GM08714 (cell line): Measurements from ENCODE around the gene TRAPPC8.
"Not testable (repeated sequence)": the region's sequence is repeated elsewhere in the genome, so short reads cannot be mapped to it uniquely, and the experiment has no call there.

Source experiments
- H3K4me3 ChIP-seq: fragments of 200-500 bp; sonication (Bioruptor generic); 2 replicates; pipeline ENCODE4 v1.5.1; 2014; ENCODE audit warnings: mild to moderate bottlenecking, low read length, inconsistent platforms
- ZNF274 ChIP-seq: IDR thresholded peaks from 2 replicates; pipeline ENCODE4 v1.6.1; 2012; ENCODE audit warnings: mild to moderate bottlenecking, low read depth, low read length

The TRAPPC8 gene

GRCh38 chr18:31952223-31952622 is 9.3 kb upstream of the TRAPPC8 start:
- no peak for TF ChIP-seq ZNF274
- H3K4me3 ChIP-seq, result no peak overlapping the region

GRCh38 chr18:31950583-31950982 is 7.7 kb upstream of the TRAPPC8 start:
- no peak for TF ChIP-seq ZNF274
- no peak overlapping the region for H3K4me3 ChIP-seq

- not testable (repeated sequence) for H3K4me3 ChIP-seq
Measured at GRCh38 chr18:31948349-31948748, 5.4 kb upstream of the TRAPPC8 start.

- TF ChIP-seq ZNF274, result no peak
- no peak overlapping the region for H3K4me3 ChIP-seq
Measured at GRCh38 chr18:31946305-31947046, 3.5 kb upstream of the TRAPPC8 start.

GRCh38 chr18:31943878-31944816 is 1.2 kb upstream of the TRAPPC8 start:
- peak overlapping the region; percentile 93 for H3K4me3 ChIP-seq
- no peak for TF ChIP-seq ZNF274

GRCh38 chr18:31942291-31942998 is 483 bp downstream of the TRAPPC8 start:
- TF ChIP-seq ZNF274, result no peak
- peak overlapping the region; percentile 70 for H3K4me3 ChIP-seq

- TF ChIP-seq ZNF274, result no peak
- peak overlapping the region; percentile 70 for H3K4me3 ChIP-seq
Measured at GRCh38 chr18:31941010-31941809, 1.7 kb downstream of the TRAPPC8 start.

GRCh38 chr18:31934773-31935172 is 8.2 kb downstream of the TRAPPC8 start:
- H3K4me3 ChIP-seq, result not testable (repeated sequence)

- no peak for TF ChIP-seq ZNF274
- no peak overlapping the region for H3K4me3 ChIP-seq
Measured at GRCh38 chr18:31931886-31932240, 11.1 kb downstream of the TRAPPC8 start.

- H3K4me3 ChIP-seq, result no peak overlapping the region
- TF ChIP-seq ZNF274, result no peak
Measured at GRCh38 chr18:31931163-31931885, 11.6 kb downstream of the TRAPPC8 start.

- H3K4me3 ChIP-seq, result no peak overlapping the region
- no peak for TF ChIP-seq ZNF274
Measured at GRCh38 chr18:31929273-31929672, 13.7 kb downstream of the TRAPPC8 start.

- H3K4me3 ChIP-seq, result not testable (repeated sequence)
Measured at GRCh38 chr18:31926988-31927387, 15.9 kb downstream of the TRAPPC8 start.

GRCh38 chr18:31920277-31920676 is 22.7 kb downstream of the TRAPPC8 start:
- no peak for TF ChIP-seq ZNF274
- H3K4me3 ChIP-seq, result no peak overlapping the region

GRCh38 chr18:31919366-31919765 is 23.6 kb downstream of the TRAPPC8 start:
- not testable (repeated sequence) for H3K4me3 ChIP-seq
